Fibroblast of villous mesenchyme (primary cell): Measurements from ENCODE around the gene OSM. TPM values are rescaled to one million over a fixed set of nuclear protein-coding genes. Genes with fewer than 3 reads are reported as not detected.
"Not testable (repeated sequence)": the region's sequence is repeated elsewhere in the genome, so short reads cannot be mapped to it uniquely, and the experiment has no call there.

Source experiments
- DNase-seq: peaks from one replicate; pipeline ENCODE4 v3.0.0-alpha.2; 2010; ENCODE audit warnings: low read depth
- H3K4me3 ChIP-seq: 2 replicates; pipeline ENCODE4 v1.5.1; 2011; ENCODE audit warnings: low read depth, mild to moderate bottlenecking, low read length
- total RNA-seq: library from RNA; depleted of rRNA; stranded (reverse); fragments of >200 nt; gene quantifications from 2 replicates; pipeline ENCODE4 v1.2.3, GENCODE V29; 2012
- TF ChIP-seq, protein P1 (sequence below): IDR thresholded peaks from 2 replicates; pipeline ENCODE4 v1.5.1; 2012; ENCODE audit warnings: low read depth, mild to moderate bottlenecking, low read length; ENCODE audit not compliant: insufficient read depth

OSM gene
- total RNA-seq, 1 donor = 0.43 TPM

DNA sequence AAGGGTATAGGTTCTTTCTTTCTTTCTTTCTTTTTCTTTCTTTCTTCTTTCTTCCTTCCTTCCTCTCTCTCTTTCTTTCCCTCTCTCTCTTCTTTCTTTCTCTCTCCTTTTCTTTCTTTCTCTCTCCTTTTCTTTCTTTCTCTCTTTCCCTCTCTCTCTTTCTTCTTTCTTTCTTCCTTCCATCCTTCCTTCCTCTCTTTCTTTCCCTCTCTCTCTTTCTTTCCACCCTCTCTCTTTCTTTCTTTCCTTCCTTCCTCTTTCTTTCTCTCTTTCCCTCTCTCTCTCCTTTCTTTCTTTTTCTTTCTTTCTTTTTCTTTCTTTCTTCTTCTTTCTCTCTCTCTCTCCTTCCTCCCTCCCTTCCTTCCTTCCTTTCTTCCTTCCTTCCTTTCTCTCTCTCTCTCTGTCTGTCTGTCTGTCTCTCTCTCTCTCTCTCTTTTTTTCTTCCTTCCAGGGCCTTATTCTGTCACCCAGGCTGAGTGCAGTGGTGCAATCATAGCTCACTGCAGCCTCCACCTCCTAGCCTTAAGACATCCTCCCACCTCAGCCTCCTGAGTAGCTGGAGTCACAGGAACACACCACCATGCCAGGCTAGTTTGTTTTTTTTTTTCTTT, 46.9 kb downstream of the OSM start:
- TF ChIP-seq, protein P1, sequence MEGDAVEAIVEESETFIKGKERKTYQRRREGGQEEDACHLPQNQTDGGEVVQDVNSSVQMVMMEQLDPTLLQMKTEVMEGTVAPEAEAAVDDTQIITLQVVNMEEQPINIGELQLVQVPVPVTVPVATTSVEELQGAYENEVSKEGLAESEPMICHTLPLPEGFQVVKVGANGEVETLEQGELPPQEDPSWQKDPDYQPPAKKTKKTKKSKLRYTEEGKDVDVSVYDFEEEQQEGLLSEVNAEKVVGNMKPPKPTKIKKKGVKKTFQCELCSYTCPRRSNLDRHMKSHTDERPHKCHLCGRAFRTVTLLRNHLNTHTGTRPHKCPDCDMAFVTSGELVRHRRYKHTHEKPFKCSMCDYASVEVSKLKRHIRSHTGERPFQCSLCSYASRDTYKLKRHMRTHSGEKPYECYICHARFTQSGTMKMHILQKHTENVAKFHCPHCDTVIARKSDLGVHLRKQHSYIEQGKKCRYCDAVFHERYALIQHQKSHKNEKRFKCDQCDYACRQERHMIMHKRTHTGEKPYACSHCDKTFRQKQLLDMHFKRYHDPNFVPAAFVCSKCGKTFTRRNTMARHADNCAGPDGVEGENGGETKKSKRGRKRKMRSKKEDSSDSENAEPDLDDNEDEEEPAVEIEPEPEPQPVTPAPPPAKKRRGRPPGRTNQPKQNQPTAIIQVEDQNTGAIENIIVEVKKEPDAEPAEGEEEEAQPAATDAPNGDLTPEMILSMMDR = no peak
- no peak overlapping the region for H3K4me3 ChIP-seq
- DNase-seq = no peak

DNA sequence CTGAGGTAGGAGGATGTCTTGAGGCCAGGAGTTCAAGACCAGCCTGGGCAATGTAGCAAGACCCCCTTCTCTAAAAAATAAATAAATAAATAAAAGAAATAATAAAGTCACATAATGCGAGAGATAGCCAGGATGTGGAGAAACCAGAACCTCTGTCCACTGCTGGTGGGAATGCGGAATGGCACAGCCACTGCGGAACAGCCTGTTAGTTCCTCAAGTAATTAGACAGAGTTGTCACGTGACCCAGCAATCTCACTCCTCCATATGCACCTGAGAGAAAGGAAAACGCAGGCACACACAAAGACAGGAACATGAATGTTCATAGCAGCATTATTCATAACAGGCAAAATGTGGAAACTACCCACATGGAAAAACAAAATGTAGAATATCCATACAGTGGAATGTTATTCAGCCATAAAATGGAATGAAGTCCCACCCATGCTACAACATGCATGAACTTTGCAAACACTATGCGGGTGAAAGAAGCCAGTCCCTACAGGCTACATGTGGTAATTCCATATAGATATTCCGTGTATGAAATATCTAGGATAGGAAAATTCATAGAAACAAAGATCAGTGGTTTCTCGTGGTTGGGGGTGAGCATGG, 47.5 kb downstream of the OSM start:
- TF ChIP-seq, protein P1 = peak; percentile 34
- H3K4me3 ChIP-seq = no peak overlapping the region
- DNase-seq = no peak

DNA sequence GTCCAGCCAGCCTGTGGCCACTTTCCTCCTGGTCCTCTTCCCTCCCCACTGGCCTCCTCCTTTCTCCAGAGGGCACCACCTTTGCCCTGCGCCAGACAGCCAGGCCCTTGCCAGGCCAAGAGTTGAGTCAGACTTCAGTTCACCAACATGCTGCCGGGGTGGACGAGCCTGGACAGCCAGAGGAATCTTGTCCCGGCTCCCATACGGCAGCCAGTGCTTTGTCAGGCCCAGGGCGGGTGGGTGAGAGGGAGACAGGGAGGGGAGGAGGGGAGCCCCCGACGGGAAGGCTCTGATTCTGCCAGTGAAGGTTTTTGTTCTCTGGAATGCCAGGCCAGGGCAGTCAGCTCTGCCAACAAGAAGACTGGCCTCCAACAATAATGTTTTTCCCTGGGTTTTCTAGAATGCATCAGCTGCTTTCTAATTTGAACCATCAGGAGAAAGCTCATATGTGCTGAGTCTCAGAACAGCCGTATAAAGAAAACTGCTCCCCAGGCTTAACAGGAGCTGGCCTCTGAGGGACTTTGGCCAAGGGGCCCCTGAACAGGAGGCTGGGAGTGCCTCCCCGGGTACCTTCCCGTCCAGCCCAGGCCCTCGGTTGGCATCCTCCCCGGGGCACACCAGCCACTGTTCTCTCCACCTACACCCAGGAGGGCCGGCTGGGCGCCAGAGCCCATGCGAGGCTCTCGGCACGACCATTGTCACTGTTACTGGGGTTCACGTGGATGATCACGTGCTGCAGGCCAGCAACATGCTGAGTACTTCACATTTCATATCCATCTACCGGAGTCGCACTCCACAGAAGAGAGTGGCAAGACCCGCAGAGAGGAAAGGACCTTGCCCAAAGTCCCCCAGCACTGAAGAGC, 48.7 kb downstream of the OSM start:
- H3K4me3 ChIP-seq = no peak overlapping the region
- TF ChIP-seq, protein P1 = no peak
- DNase-seq = no peak

GRCh38 chr22:30216710-30217109, 49.9 kb downstream of the OSM start:
- TF ChIP-seq, protein P1 = no peak
- no peak for DNase-seq
- H3K4me3 ChIP-seq = no peak overlapping the region

DNA sequence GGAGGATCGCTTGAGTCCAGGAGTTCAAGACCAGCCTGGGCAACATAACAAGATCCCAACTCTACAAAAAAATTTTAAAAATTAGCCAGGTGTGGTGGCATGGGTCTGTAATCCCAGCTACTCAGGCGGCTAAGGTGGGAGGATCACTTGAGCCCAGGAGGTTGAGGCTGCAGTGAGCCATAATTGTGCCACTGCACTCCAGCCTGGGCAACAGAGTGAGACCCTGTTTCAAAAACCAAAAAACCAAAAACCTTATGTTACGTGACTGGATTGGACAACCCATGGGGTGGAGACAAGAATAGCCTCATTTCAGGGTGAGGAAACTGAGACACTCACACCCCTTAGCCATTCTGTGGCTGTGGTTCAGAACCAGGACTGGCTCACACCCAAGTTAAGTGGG, 50.4 kb downstream of the OSM start:
- not testable (repeated sequence) for DNase-seq

GRCh38 chr22:30214703-30215407, 51.8 kb downstream of the OSM start:
- TF ChIP-seq, protein P1 = no peak

More for the DNA sequence above, 50.4 kb downstream of the OSM start:
- not testable (repeated sequence) for H3K4me3 ChIP-seq

DNA sequence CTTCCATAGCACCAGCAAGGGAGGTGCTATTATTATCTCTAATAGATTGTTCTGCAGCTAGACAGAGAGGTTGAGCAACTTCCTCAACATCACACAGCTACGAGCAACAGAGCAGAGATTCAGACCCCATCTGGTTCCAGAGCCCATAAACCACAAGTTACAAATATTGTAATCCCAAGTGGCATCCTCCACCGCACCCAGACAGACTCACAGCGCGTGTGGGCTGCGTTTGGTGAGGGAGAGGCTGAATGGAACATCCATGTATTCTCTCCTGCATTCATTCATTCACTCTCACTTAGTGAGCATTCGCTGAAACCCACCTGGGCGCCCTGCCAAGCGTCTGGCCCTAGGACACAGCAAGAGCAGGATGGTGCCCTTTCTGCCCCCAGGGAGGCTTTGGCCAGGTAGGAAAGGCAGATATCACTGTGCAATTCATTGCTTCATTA, 53.6 kb downstream of the OSM start:
- TF ChIP-seq, protein P1 = no peak
- no peak overlapping the region for H3K4me3 ChIP-seq
- DNase-seq = peak; percentile 95

More at GRCh38 chr22:30214703-30215407, 51.8 kb downstream of the OSM start:
- no peak for DNase-seq
- H3K4me3 ChIP-seq = no peak overlapping the region
